ENCODE measurements around the gene PKIG.

- no peak for TF ChIP-seq POLR2AphosphoS5 (IDR thresholded peaks at IDR 0.05; ENCODE audit: low read depth, low read length)
- no peak for TF ChIP-seq CTCF (IDR thresholded peaks at IDR 0.05)
- TF ChIP-seq TCF7L2 (IDR thresholded peaks at IDR 0.05; ENCODE audit: low read depth, low read length) = no peak
- no peak for TF ChIP-seq REST (IDR thresholded peaks at IDR 0.05; ENCODE audit: insufficient read depth in 1 of 2, low read depth in 2 of 2, low read length in 1 of 2)
- TF ChIP-seq SIN3A (IDR thresholded peaks at IDR 0.05; ENCODE audit: borderline replicate concordance, insufficient read depth, low read depth, low read length) = no peak
Observed at GRCh38 chr20:44615169-44615791, 32.9 kb downstream of the PKIG start.

All from Panc1 (cell line).